A673 (cell line): Measurements from ENCODE around the gene NPLOC4.

Experiments used
- EZH2 ChIP-seq: fragments of 200-600 bp; sonication (generic); IDR thresholded peaks from 2 replicates; pipeline ENCODE4 v1.6.1; 2017; ENCODE audit warnings: borderline replicate concordance, low read depth, mild to moderate bottlenecking, mixed read lengths, antibody characterized with exemption, low read length; ENCODE audit not compliant: poor library complexity, severe bottlenecking
- TF ChIP-seq, protein P1 (sequence below): fragments of 300-800, 200-600 bp; sonication (generic); conservative IDR thresholded peaks from 2 replicates; pipeline ENCODE4 v1.5.1; 2017; ENCODE audit warnings: low read depth, mild to moderate bottlenecking, antibody characterized with exemption, low read length, moderate library complexity, mixed read lengths

DNA sequence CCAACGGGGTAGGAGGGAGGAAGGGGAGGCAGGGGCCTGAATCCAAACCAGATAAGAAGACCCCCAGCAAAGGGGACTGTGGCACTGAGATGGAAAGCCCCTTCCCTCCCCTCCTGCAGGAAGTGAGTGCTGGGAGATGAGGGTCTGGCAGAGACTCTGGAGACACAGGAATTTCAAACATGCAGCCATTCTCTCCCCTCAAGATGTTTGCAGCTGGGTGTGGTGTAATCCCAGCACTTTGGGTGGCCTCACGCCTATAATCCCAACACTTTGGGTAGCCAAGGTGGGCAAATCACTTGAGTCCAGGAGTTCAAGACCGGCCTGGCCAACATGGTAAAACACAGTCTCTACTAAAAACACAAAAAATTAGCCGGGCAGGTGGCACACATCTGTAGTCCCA is 50.8 kb downstream of the NPLOC4 start:
- TF ChIP-seq, protein P1, sequence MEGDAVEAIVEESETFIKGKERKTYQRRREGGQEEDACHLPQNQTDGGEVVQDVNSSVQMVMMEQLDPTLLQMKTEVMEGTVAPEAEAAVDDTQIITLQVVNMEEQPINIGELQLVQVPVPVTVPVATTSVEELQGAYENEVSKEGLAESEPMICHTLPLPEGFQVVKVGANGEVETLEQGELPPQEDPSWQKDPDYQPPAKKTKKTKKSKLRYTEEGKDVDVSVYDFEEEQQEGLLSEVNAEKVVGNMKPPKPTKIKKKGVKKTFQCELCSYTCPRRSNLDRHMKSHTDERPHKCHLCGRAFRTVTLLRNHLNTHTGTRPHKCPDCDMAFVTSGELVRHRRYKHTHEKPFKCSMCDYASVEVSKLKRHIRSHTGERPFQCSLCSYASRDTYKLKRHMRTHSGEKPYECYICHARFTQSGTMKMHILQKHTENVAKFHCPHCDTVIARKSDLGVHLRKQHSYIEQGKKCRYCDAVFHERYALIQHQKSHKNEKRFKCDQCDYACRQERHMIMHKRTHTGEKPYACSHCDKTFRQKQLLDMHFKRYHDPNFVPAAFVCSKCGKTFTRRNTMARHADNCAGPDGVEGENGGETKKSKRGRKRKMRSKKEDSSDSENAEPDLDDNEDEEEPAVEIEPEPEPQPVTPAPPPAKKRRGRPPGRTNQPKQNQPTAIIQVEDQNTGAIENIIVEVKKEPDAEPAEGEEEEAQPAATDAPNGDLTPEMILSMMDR = no peak
- TF ChIP-seq EZH2 = no peak
